HG03139 (cell line): Measurements from ENCODE around the gene DOCK4.

ENCODE experiments used
- ATAC-seq: cut with Tn5 transposase; IDR thresholded peaks from one replicate; pipeline ENCODE4 v1.9.1; 2021; ENCODE audit not compliant: unreplicated experiment

The DOCK4 gene

GRCh38 chr7:112162142-112162766, 43.9 kb downstream of the DOCK4 start:
- no peak for ATAC-seq

- no peak for ATAC-seq
These were observed 44.7 kb downstream of the DOCK4 start for GRCh38 chr7:112161253-112162141.

DNA sequence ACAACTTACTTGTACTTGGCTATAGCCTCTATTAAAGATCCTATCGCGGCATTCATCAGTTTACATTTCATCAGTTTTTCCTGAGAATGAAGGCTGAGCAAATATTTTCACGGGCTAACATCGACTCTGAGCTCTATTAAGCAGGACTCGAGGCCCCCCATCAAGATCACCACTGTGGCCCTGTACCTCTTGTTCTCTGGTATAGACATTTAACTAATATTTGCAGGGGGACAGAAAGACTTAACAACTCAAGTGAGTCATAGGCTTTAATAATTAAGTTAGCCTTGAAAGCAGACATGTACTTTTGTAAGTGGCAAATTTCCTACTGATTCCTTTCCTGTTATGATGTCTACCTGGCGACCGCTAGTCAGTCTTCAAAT, 45.4 kb downstream of the DOCK4 start:
- no peak for ATAC-seq

DNA sequence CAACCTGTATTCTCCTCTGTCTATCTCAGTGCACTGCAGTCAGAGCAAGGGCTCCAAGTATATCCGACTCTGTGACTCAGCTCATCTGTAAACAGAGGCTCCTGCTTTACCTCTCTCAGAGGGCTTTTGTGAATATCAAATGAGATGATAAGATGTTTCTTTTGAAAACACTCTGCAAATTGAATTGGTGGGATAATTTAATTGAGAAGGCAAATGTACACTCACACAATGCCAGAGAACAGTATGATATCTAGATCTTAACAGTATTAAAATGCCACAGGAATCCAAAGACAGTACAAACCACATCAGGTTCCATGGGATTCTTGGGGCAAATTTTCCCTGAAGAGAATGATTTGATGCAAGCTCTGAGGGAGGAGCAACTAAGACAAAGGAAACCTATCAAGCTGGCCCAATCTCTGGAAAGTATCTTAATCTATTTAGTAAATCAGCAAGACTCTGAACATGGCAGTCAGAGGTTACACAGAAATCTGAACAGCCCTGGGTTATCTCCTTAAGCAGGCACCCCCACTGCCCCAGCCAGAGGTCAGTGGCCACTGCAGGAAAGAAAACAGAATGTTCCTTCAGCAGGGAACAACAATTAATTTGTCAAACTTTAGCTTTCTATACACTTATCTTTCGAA, 45.9 kb downstream of the DOCK4 start:
- no peak for ATAC-seq

DNA sequence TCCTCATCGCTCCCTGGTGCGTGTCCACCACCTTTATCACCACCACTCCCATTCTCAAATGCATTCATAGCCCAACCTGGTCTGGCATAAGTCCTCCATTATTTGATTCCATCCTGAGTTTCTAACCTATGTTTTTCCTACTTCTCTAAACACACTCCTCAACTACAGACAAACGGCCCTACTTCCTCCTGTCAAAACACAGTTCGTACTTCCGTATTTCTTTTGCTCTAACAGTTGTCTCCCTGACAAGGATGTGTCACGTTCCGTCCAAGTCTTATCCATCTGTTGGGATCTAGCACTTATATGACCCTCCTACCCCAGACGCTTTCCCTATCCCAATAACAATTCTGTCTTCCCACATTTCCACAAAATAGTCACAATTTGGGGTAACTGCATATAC, 46.8 kb downstream of the DOCK4 start:
- no peak for ATAC-seq

DNA sequence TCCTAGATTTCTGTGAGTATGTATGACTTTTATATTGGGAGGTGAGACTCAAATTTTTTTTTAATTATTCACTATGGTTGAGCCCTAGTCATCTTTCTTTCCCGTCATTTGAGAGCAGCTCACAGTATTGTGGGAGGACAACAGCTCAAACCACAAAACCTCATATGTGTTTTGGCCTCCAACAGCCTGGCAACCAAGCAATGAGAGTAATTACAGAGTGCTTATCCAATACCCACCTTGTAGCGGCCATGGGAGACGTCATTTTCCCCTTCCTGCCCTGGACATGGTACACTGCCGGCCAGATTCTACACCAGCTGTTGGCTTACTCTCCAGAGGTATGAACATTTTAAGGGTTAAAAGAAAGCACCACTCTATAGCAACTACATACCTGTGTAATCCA, 49.1 kb downstream of the DOCK4 start:
- ATAC-seq = no peak

GRCh38 chr7:112156412-112156811, 49.8 kb downstream of the DOCK4 start:
- no peak for ATAC-seq

DNA sequence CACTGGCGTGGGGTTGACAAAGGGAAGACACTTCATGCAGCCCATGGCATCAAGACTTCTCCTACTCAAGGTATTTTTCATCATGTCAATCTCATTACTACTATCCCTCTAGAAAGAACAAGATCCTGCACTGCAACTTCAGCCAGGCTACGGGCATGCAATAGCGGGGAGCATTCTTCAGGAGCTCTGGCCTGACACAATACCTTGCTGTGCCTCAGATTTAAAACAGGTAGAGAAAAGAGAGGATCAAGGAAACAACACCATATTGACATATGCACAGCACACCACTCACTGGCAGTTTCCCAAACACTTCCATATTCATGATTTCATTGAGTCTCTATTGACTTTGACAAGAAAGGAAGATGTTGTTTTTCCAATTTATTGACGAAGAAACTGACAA, 51.5 kb downstream of the DOCK4 start:
- ATAC-seq = no peak

- no peak for ATAC-seq
These were observed 54.0 kb downstream of the DOCK4 start for GRCh38 chr7:112152186-112152585.

DNA sequence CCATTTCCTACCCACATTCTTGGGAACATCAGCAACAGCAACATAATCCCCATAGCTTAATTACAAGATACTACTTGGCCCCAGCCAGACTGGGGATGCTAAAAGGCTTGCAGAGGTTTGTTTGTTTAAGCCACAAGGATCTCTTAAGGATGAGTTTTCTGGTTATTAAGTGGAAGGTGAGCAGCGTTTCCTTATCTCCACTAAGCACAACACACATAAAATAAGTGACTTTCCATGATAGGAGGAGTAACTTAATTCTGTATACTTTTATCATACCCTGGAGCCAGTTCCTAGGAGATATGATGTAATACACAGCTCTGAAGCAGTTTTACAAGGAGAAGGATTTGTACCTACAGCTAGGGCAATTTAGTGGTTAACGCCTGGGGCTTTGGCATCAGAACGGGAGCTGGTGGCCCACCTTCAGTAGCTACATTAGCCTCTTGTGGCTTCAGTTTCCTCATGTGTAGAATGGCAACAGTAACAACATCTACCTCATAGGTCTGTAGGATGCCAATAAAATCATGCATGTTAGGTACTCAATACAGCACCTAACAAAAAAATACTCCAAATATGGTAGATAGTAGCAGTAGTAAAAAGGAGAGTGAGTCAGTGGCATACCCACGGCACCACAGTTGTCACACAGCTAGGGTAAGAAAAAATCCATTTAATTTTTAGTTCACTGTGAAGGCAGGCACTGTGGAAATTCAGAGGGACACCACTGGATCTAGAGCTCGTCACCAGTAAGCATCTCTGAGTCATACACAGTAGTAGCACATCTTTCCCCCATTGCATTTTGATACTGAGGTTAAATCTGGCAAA, 55.2 kb downstream of the DOCK4 start:
- no peak for ATAC-seq

DNA sequence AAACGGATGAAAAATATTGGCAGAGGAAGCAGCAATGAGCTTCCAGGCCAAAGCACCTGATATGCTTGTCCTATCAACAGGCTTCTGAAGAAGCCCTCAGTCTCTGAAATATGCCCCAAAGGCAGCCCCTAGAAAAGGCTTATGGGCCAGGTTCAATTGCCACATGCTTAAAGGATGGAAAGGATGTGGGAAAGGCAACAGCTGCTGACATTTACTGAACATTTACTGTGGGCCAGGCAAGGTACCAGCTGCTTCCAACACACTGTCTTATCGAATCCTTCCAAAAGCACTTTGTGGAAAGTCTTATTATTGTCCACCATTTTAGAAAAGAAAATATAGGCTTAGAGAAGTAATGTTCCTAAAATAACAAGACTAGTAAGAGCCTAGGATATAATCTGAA, 56.5 kb downstream of the DOCK4 start:
- no peak for ATAC-seq

- ATAC-seq = no peak
These were observed 58.3 kb downstream of the DOCK4 start for GRCh38 chr7:112147793-112148361.

GRCh38 chr7:112145206-112145605, 61.0 kb downstream of the DOCK4 start:
- no peak for ATAC-seq

GRCh38 chr7:112144284-112145059, 61.7 kb downstream of the DOCK4 start:
- ATAC-seq = no peak

GRCh38 chr7:112143582-112143981, 62.6 kb downstream of the DOCK4 start:
- ATAC-seq = no peak

DNA sequence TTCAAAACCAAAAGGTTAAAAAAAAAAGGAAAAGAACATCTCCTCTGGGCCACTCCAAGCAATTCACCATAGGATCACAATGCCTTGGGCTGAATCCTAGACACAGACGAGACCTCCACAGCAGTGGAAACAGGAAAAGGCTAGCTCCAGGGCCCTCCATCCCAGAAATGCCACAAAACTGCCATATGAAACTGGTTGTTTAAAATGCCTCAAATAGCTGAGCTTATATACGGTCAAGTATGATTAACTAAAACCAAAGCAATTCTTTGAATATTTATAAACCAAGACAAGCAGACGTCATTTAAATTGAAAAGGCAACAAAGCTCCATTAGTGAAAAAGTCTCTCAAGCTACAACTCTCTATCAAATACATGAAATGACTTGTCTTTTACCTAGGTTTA, 63.1 kb downstream of the DOCK4 start:
- no peak for ATAC-seq

DNA sequence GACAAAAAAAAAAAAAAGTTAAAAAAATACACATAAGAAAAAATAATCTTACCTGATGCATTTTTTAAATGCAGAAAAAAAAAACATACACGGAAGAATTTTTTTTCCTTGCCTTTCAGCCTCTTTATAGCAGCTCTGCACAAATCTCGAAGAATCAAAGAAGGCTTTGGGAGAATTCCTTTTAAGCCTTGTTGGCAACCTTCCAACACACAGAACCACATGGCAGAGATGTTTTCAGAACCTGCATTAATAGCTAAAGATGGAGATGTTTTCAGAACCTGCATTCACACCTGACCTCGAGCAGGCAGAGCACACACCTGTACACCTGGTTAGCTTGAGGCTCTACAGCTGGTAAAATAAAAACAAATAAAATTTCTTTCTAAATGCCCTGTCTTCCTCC, 65.6 kb downstream of the DOCK4 start:
- no peak for ATAC-seq

DNA sequence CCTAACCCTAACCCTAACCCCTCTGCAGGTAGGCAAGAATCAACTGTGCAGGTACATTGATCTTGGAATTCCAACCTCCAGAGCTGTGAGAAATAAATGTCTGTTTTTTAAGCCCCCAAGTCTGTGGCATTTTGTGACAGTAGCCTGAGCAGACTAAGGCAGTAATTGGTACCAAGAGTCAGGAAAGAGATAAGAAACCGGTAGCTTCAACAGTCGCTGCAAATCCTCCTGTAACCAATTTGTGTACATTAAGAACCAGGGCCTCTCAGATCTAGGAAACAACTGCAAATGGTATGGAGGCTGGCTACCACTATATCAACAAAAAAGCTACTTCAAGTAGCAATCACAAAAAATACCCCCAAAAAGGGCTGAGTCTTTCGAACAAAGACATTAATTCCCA, 67.3 kb downstream of the DOCK4 start:
- no peak for ATAC-seq

- ATAC-seq = no peak
These were observed 67.8 kb downstream of the DOCK4 start for GRCh38 chr7:112138325-112138852.
